HG03280 (cell line): ENCODE measurements around the gene FBXO5.
"Not testable (repeated sequence)": the region's sequence is repeated elsewhere in the genome, so short reads cannot be mapped to it uniquely, and the experiment has no call there.

Source experiments
- ATAC-seq: cut with Tn5 transposase; IDR thresholded peaks from one replicate; pipeline ENCODE4 v1.9.1; 2021; ENCODE audit warnings: mild to moderate bottlenecking, moderate library complexity; ENCODE audit not compliant: unreplicated experiment

Gene FBXO5

DNA sequence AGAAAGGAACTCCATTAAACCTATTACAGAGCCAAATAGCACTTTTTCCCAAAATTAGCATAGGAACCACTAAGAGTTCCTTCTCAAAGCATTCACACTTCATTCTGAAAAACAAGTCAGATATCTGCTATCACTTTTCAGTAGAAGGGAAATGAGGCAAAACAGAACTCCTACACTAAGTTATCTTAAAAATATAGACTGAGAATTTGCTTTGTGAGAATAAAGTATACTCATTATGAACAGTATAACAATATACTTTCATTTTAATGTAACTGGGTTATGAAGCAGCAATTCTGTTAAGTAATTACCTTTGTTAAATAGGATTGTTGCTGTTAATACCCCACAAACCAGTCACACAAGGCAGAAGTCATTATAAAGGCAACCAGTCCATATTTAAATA, 11.0 kb upstream of the FBXO5 start:
- no peak for ATAC-seq

DNA sequence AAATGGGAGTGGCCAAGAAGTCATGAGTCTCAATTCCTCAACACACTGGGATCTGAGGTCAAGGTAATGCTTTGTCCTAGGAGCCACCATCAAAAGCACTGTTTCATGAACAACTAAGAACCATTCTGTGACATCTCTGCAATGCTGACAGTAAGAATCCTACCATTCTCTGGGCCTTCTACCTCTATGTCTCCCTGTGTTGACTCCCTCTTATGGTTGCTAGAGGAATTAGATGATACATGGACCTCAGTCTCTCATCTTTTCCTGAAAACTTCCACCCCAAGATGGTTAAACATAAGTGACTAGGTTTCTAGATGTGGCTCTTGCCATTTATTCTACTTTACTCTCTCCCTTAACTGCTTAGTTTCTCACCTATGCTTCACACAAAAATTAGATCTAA, 10.6 kb upstream of the FBXO5 start:
- ATAC-seq: no peak

DNA sequence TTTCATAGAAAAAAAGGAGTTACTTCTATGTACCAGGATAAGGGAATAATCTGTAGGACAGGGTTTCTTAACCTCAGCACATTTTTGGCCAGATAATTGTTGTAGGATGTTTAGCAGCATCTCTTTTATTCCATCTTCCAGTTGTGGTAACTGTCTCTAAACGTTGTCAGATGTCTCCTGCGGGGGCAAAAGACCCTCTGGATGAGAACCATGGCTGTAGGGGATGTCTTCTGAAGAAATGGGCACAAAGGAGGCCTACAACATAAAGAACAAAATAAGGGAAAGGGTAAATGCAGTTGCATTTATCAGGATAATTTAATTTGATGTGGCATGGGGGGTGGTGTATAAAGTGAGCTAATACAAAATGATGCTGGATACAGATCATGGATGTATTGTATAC, 4.1 kb upstream of the FBXO5 start:
- no peak for ATAC-seq

DNA sequence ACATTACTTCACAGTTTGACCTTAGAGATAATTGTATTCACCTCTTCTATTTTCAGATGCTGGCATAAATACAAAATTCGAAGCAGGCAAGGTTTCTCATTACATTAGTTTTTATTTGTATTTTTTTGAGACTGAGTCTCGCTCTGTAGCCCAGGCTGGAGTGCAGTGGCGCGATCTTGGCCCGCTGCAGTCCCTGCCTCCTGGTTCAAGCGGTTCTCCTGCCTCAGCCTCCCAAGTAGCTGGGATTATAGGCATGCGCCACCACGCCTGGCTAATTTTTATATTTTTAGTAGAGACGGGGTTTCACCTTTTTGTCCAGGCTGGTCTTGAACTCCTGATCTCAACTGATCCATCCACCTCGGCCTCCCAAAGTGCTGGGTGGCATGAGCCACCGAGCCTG, 2.5 kb upstream of the FBXO5 start:
- not testable (repeated sequence) for ATAC-seq

DNA sequence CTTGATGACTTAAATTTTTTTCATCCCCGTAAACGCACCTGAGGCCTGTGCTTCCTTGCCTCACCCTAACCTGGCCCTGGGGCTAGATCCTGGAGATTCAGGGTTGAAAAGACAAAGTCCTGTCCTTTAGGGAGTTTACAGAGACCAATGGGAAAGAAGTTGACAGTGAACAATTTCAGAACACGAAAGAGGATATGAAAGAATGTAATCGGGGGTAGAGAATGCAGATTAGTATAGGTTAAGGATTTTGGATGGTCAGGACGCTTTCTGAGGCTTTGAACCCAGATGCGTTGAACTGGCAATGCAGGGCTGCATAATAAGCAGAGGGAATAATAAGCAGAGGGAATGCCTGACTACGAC, 1.7 kb upstream of the FBXO5 start:
- ATAC-seq: peak; percentile 22

DNA sequence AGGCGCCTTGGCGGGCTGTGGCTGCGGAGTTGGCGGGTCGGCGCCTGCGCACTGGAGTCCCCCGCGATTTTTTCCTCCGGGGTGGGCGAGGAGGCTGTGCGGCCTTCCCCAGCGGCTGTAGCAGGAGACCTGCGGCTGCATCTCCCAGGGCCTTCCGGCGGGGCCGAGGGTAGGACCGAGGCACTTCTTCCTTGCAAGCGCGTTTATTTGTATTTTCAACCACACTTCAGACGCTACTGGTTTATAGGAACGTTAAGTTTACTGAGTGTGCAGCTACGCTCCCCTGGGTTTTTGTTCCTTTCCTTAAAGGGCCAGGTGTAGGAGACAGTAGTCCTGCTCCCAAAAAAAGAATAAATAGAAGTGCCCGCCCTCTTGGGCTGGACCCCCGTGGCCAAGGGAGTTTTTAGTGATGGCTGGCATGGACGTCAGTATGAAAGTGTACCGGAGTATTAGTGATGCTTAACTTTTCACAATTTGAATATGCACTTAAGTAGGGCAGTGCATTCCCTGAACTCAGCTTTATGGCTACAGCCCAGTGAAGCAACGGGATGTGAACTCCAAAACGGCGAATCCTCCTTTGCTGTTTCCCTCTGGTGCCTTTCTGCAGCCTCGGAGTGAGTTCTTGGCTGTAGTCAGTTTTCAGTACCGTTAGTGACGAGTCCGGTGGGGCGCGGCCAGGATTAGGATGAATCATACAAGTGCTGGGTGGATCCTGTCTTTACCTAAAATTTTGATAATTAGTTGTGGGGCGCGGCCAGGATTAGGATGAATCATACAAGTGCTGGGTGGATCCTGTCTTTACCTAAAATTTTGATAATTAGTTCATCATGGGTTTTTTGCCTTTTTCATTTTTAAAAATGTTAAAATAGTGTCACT, 1.0 kb upstream of the FBXO5 start:
- ATAC-seq: peak; percentile 24

DNA sequence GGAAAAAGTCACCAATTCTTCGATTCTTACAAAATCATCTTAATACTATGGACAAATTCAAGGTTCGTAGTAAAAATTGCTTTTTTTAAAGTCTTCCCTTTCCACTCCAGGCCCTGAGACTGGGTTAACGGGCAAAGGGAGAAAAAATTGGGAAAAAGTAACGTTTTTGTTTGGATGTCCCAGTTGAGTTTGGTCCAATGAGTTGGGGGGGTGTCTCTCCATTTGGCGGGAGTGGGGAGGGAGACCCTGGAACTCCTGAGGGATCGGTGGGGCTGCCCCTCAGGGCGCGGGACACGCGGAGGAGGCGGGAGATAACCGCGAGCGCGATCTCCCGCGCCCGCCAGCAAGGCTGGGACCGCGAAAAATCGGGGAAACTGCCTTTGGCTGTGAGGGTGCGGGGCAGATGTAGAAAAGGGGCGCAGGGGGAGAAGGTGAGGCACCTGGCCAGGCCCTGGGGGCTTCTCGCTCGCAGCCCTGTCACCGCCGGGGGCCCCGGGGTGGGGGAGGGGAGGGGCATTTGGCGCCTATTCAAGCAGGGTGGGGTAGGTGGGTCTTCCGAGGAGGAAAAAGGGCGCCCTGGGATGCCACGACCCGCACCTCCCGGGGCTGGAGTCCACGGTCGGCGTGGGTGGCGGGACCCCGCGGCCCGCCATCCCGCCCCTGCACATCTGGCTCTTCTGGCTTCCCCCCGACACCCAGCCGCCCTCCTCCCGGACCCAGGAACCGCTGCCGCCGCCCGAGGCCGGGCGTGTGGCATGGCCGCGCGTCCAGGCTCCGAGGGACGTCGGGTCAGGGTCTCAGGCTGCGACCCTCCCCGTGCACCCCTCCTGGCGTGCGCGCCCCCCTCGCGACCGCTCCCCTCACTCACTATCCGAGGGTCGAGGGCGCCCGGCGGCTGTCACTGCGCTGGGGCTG, 595 bp downstream of the FBXO5 start:
- peak; percentile 0 for ATAC-seq

DNA sequence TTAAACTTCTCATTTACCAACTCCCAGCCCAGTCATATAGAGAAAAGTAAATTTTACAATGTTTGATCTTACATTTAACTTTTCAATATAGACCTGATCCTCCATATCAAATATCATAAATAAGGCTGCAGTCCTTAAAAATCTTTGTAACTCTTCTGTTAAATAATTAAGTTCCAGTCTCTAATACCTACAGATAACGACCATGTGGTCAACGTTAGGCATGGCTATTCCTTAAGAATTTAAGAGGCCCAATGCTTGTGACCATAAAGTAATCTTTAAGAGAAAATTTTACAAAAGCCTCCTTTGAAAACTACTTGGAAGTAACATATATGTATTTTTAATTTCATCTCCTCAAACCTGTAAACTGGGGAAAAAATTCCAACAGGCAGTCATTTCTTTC, 1.6 kb downstream of the FBXO5 start:
- ATAC-seq: no peak

DNA sequence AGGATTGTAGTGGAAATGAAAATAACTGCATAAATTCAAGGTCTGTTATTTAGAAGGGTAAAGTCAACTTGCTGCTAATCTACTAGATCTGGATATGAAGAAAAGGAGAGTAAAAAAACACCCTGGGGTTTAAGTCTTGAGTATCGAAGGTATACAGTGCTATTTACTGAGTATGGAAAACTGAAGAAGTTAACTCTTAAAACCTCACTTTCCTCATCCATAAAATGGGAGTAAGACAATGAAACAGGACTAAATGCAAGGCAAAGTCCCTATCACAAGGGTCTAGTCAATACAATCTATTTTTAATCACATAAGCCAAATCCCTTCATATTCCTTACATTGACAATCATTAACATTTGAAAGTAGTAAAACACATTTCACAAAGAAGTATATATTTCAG, 2.2 kb downstream of the FBXO5 start:
- no peak for ATAC-seq

DNA sequence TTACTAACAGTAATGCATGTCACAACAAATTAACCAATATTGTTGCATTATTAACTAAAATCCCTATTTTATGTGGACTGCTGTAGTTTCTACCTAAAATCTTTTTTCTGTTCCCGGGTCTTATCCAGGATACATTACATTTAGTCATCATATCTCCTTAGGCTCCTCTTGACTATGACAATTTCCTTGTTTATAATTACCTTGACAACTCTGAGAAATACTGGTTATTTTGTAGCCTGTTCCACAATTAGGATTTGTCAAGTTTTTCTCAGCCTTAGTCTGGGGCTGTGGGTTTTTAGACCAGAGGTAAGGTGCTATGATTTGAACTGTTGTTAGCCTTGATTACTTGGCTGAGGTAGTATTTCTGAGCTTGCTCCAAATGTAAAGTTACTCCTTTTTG, 3.7 kb downstream of the FBXO5 start:
- ATAC-seq: no peak

DNA sequence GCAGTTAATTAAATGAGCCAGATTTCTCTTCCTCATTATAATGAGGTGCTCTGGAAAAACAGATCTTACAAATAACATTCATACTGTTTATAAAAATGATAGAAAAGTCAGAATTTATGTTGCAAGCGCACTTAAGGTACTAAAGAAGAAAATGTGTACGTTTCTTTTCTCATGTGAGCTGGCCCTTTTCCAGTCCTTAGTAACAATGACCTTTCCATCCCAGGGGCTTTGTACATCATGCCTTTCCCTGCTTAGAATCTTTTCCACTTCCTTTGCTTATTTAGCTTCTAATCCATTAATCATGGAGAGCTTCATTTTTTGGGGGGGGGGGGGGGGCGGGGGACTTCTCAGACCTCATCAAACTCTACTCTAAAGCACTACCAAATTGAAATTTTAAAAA, 4.8 kb downstream of the FBXO5 start:
- ATAC-seq: no peak

DNA sequence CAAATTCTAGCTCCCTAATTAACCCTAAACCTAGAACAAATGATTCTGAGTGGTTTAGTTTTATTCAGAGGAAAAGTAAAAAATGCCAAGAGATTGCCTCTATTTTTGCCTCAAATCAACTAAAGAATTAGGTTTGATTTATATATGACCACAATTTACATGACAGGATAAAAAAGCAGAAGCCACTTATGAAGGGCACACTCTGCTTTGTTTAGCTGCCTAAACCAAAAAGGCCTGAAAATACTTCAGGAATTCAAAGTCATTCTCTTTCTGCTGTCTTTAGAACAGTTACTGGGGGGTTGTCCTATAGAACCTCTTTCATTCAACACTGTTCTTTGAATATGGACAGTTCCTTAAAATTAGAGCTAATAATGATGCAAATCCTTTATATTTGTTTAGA, 5.3 kb downstream of the FBXO5 start:
- ATAC-seq: no peak

DNA sequence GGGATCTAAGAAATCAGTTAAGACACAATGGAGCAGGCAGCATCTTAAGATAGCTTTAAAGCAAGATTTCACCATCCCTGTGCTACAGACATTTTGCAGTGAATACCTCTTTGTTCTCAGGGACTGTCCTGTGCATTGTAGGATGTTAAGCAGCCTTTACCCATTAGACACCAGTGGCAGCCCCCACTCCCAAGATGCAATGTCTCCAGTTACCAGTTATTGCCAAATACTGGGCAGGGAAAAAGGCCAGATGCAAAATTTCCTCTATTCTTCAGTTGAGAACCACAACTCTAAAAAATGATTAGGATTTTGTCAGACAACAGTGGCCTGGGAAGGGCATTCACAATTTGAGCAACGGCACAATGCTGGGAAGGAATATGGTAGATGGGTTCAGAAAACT, 6.1 kb downstream of the FBXO5 start:
- ATAC-seq: no peak

DNA sequence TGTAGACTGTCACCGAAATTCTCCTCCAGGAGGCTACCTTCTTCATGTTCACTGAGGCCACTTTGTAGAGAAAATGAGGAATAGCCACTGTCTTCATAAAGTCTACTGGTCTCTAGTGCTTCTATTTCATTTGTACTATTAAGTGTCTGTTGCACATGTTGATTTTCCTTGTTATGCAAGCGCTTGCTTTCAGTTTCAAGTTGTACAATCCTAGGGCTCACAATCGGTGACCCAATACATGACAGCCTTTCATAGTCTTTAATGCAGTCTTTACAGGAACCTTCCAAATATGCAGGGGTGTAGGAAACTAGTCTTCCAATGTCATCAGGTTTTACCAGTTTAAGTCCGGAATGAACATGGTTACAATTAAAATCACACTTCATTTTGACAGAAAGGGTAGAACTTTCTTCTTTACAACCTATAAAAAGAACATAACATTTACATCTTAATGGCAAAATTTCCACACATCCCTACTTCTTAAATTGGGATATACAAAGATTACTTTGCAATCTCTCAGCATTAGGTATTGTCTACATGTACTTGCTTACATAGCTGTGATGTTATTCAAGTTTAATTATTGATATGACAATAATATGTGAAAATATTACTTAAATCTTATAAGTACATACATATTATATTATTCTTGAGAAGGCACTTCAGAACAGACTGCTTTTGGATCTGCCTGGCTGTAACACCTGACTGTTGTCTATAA, 7.5 kb downstream of the FBXO5 start:
- no peak for ATAC-seq

DNA sequence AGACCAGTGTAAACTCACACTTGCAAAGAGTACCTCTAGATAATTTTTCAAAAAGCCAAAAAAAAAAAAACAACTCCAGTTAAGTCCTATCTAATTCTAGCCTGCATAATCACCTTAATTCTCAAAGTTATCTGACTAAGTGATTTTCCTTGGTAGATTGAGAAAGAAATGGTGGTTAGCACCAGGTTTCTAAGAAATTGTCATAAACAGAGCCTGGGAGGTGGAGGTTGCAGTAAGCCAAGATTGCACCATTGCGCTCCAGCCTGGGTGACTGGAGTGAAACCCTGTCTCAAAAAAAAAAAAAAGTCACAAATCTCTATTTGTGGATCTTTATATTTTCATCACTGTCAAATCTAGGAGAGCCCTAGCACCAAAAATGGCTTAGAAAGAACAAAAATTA, 8.9 kb downstream of the FBXO5 start:
- no peak for ATAC-seq

DNA sequence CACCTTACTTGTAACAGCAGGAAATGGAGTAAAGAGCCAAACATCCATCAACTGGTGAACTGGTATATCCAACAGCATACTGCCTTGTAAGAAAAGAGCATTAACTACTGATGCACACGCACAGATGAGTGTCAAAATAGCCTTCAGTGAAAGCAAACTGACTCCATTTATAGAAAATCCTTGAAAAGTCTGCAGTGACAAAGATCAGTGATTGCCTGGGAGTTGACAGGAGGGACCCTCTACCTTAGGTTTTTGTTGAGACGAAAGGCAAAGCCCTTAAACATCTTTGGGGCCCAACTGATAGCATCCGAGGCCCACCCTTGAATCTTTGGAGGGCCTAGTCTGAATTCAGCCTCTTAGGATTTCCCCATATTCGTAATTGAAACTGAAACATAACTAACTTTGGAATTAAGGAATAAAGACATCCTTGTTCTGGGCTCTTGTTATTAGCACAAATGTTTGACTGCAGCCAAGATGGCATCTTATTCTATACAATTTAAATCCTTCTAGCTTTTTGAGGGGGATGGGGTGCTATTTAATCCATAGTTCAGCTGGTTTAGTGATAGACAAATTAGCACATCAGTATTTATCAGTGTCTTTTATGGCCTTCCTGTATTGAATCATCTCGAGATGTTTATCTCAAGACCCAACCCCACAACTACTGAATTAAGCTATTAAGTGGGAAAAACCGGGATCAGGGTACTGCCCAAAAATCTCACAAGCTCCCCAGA, 13.0 kb downstream of the FBXO5 start:
- no peak for ATAC-seq

DNA sequence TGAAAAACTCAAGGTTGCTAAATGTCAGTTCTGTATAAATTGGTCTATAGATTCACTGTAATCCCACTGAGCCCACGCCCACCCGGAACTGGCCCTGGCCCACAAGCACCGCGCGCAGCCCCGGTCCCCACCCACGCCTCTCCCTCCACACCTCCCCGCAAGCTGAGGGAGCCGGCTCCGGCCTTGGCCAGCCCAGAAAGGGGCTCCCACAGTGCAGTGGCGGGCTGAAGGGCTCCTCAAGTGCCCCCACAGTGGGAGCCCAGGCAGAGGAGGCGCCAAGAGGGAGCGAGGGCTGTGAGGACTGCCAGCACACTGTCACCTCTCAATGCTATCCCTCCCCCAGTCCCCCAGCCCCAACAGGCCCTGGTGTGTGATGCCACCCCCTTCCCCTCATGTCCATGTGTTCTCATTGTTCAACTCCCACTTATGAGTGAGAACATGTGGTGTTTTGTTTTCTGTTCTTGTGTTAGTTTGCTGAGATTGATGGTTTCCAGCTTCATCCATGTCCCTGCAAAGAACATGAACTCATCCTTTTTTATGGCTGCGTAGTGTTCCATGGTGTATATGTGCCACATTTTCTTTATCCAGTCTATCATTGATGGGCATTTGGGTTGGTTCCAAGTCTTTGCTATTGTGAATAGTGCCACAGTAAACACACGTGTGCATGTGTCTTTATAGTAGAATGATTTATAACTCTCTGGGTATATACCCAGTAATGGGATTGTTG, 16.5 kb downstream of the FBXO5 start:
- ATAC-seq: not testable (repeated sequence)

DNA sequence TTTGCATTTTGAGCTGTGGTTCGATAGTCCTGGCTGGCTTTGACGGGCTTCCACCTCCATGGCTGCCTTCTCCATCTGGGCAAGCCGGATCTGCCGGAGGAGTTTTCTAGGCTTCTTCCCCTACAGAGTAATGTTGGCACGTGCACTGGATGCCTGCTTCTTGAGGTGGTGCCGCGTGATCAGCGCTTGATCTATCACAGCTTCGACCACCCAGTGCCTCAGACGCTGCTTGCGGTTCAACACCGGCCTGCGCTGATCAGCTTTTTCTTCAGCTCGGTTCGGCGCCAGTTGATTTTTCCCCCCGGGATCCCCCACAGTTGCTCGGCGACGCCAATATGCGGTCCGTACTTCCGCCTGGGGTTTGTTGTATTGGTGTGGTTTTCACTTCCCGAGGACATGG, 23.5 kb downstream of the FBXO5 start:
- ATAC-seq: no peak

DNA sequence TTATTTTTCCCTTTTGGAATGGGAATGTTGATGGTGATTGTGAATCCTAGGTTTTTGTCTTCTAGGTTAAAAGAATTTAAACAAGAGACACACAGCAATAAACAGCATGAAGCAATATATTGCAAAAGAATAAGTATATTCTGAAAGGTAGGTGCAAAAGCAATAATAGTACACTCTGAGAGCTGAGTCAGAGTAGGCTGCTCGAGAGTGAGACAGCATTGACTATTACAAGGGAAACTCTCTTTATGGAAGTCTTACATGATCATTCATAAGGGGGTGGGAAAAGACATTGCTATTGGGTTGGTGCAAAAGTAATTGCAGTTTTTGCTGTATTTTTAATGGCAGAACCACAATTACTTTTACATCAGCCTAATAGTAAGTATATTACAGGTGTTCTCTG, 25.0 kb downstream of the FBXO5 start:
- no peak for ATAC-seq

DNA sequence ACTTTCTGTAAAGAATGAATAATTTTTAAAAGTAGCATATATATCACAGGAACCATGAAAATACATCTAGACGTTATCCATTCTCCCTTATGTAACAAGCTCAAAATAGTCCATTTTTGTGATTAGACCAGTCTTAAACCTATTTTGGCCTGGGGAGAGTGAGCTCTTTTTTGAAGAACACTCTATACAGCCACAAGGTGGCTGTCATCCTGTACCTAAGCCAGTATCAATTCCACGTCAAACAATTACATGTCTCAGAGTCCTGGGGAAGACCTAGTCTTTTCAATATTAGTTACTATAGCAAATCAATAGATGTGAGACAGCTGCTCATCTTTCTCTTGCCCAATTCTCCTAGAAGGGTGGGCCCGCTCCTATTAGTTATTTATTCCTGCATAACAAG, 28.4 kb downstream of the FBXO5 start:
- no peak for ATAC-seq
